HFF-Myc (cell line): Measurements from ENCODE around the gene LDHD.

Source experiments
- DNase-seq: peaks from one replicate; pipeline ENCODE4 v3.0.0-alpha.2; 2011; ENCODE audit warnings: low read depth; ENCODE audit errors: extremely low read depth
- H3K4me3 ChIP-seq: replicated peaks from 2 replicates; pipeline ENCODE4 v1.5.1; 2011; ENCODE audit warnings: low read depth, mild to moderate bottlenecking, control low read depth, low read length
- TF ChIP-seq, protein P1 (sequence below): IDR thresholded peaks from 2 replicates; pipeline ENCODE4 v1.5.1; 2012; ENCODE audit warnings: mild to moderate bottlenecking, low read depth, low read length, control low read depth; ENCODE audit errors: missing control alignments

Gene LDHD

DNA sequence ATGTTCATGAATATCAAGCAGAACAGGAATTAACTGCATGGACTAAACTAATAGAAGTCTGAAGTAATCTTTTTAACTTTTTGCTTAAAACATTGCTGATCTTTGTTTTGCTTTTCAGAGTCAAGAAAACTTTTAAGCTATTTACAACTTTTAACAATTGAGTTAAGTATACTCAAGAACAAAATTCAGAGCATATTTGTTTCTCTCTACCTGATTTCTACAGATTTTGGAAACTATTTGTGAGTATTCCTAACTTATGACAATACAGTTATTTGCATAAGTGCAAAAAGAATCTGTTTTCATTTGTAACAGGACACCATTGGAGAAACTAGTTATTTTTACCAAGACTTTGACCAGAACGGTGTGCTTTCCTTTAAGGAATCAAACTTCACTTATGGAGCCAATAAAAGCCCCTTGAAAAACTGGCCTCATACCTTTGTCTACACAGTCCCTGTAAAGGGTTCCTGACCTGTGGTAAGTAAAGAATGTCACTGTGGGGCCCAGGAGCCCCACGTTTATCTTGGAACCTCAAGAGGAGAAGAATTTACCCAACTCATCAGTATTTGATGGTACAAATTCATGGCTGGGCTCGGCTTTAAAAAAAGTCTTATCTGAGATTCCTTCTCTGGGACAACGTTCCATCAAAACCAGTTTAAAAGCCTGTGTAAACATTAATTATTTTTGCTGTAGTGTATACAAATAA lies 11.3 kb upstream of the LDHD start:
- no peak overlapping the region for H3K4me3 ChIP-seq
- DNase-seq, result no peak
- TF ChIP-seq, protein P1, sequence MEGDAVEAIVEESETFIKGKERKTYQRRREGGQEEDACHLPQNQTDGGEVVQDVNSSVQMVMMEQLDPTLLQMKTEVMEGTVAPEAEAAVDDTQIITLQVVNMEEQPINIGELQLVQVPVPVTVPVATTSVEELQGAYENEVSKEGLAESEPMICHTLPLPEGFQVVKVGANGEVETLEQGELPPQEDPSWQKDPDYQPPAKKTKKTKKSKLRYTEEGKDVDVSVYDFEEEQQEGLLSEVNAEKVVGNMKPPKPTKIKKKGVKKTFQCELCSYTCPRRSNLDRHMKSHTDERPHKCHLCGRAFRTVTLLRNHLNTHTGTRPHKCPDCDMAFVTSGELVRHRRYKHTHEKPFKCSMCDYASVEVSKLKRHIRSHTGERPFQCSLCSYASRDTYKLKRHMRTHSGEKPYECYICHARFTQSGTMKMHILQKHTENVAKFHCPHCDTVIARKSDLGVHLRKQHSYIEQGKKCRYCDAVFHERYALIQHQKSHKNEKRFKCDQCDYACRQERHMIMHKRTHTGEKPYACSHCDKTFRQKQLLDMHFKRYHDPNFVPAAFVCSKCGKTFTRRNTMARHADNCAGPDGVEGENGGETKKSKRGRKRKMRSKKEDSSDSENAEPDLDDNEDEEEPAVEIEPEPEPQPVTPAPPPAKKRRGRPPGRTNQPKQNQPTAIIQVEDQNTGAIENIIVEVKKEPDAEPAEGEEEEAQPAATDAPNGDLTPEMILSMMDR, result no peak

GRCh38 chr16:75122609-75123008 lies 6.0 kb upstream of the LDHD start:
- TF ChIP-seq, protein P1, result no peak
- no peak overlapping the region for H3K4me3 ChIP-seq
- no peak for DNase-seq

GRCh38 chr16:75121949-75122568 lies 5.5 kb upstream of the LDHD start:
- TF ChIP-seq, protein P1, result no peak
- no peak for DNase-seq
- no peak overlapping the region for H3K4me3 ChIP-seq

DNA sequence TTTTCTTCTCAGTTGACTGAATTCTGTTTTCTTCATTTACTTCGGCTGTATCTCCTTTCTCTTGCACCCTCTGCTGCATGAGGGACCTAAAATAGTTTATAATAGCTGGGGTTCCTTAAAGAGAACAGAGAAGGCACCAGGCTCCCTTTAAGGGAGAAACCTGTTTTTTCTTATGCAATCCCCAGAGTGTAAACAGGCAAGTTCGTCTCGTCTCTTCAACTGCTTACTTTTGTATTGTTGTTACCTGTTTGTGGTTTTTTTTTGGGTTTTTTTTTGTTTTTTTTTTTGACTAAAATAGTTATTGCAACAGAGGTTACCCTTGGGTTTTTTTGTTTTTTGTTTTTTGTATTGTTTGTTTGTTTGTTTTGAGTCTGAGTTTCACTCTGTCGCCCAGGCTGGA lies 3.7 kb upstream of the LDHD start:
- DNase-seq, result no peak
- TF ChIP-seq, protein P1, result no peak
- no peak overlapping the region for H3K4me3 ChIP-seq

DNA sequence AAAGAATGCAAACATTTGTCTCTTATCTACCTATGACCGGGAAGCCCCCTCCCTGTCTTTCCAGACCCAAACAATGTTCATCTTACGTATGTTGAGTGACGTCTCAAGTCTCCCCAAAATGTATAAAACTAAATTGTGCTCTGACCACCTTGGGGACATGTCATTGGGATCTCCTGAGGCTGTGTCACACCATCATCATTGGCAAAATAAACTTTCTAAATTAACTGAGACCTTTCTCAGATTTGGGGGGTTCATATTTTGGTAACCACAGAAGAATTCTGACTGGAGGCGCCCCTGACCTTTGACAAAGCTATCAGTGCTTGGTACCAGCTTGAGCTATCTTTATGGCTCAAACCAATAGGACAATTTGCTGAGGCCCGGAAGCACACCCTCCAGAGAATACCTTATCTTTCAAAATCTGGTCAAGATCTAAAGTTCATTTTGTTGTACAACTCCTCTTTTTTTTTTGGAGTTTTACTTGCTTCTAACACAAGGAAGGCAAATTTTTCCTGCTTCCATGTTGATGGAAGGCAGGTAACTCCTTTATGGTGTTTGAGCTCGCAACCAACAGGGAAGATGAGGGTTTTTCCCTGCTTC lies 2.5 kb upstream of the LDHD start:
- TF ChIP-seq, protein P1, result no peak
- H3K4me3 ChIP-seq, result no peak overlapping the region
- no peak for DNase-seq

- no peak for DNase-seq
- TF ChIP-seq, protein P1, result no peak
- no peak overlapping the region for H3K4me3 ChIP-seq
These were observed 298 bp upstream of the LDHD start for GRCh38 chr16:75116911-75117245.
